SK-N-MC (cell line): ENCODE data around the gene PPIA.
"Not testable (repeated sequence)": the region's sequence is repeated elsewhere in the genome, so short reads cannot be mapped to it uniquely, and the experiment has no call there.

ENCODE experiments used
- DNase-seq: peaks from one replicate; pipeline ENCODE4 v3.0.0-alpha.2; 2011; ENCODE audit warnings: low read depth, low spot score
- H3K27ac ChIP-seq: fragments of 200-600 bp; sonication (generic); 2 replicates; pipeline ENCODE4 v1.5.1; 2016; ENCODE audit warnings: mixed run types
- H3K36me3 ChIP-seq: fragments of 200-600 bp; sonication (generic); 2 replicates; pipeline ENCODE4 v1.6.1; 2017; ENCODE audit warnings: antibody characterized with exemption, low read length, mixed read lengths; ENCODE audit not compliant: insufficient read depth
- H3K4me3 ChIP-seq: fragments of 200-600 bp; sonication (generic); 2 replicates; pipeline ENCODE4 v1.5.1; 2016
- H3K9ac ChIP-seq: fragments of 200-600 bp; sonication (generic); 2 replicates; pipeline ENCODE4 v1.8.0; 2017; ENCODE audit warnings: mixed run types, mixed read lengths; ENCODE audit not compliant: insufficient read length
- H3K9me3 ChIP-seq: fragments of 200-600 bp; sonication (generic); 2 replicates; pipeline ENCODE4 v1.6.1; 2017; ENCODE audit warnings: low read depth, mild to moderate bottlenecking, antibody characterized with exemption, low read length, moderate library complexity, mixed read lengths
- EZH2 ChIP-seq: fragments of 200-600 bp; sonication (generic); IDR thresholded peaks from one replicate; pipeline ENCODE4 v1.6.1; 2017; ENCODE audit warnings: antibody characterized with exemption
- FOXP2 ChIP-seq: optimal IDR thresholded peaks from 2 replicates; pipeline ENCODE3; 2011; ENCODE audit warnings: mild to moderate bottlenecking, moderate library complexity; ENCODE audit not compliant: insufficient read depth; ENCODE audit errors: extremely low read length, control extremely low read depth
- POLR2AphosphoS5 ChIP-seq: IDR thresholded peaks from 2 replicates; pipeline ENCODE4 v1.6.1; 2012; ENCODE audit warnings: mild to moderate bottlenecking, low read depth, low read length, borderline replicate concordance

PPIA gene

GRCh38 chr7:44819292-44819691 is 22.8 kb downstream of the PPIA start:
- TF ChIP-seq FOXP2 (no peak), POLR2AphosphoS5 (no peak), EZH2 (no peak)
- H3K9ac ChIP-seq = no peak overlapping the region
- no peak overlapping the region for H3K4me3 ChIP-seq
- no peak for DNase-seq
- no peak overlapping the region for H3K27ac ChIP-seq
- peaks cover 2% of the 10 kb centered on the region; the same call in 1 of the 2 replicates for H3K36me3 ChIP-seq
- H3K9me3 ChIP-seq = no peaks in the 10 kb centered on the region

GRCh38 chr7:44823255-44823781 is 26.8 kb downstream of the PPIA start:
- H3K4me3 ChIP-seq = no peak overlapping the region
- no peak for DNase-seq
- peaks cover 25% of the 10 kb centered on the region for H3K36me3 ChIP-seq
- TF ChIP-seq POLR2AphosphoS5 (no peak), EZH2 (no peak), FOXP2 (no peak)
- H3K27ac ChIP-seq = 0 out of 2 replicates have a peak overlapping the region, but pooled peaks have one; percentile 19
- no peaks in the 10 kb centered on the region for H3K9me3 ChIP-seq
- H3K9ac ChIP-seq = no peak overlapping the region

GRCh38 chr7:44824894-44825526 is 28.5 kb downstream of the PPIA start:
- no peak overlapping the region for H3K4me3 ChIP-seq
- no peaks in the 10 kb centered on the region for H3K9me3 ChIP-seq
- no peak overlapping the region for H3K9ac ChIP-seq
- no peak for DNase-seq
- H3K27ac ChIP-seq = no peak overlapping the region; the same call in 1 of the 2 replicates
- TF ChIP-seq EZH2 = no peak
- no peak for TF ChIP-seq FOXP2
- no peak for TF ChIP-seq POLR2AphosphoS5
- peaks cover 42% of the 10 kb centered on the region for H3K36me3 ChIP-seq

- Histone ChIP-seq H3K27ac (no peak overlapping the region), H3K4me3 (no peak overlapping the region), H3K9ac (no peak overlapping the region), H3K36me3 (peaks cover 64% of the 10 kb centered on the region), H3K9me3 (no peaks in the 10 kb centered on the region)
- TF ChIP-seq EZH2 (no peak), FOXP2 (no peak), POLR2AphosphoS5 (no peak)
- no peak for DNase-seq
Observed at GRCh38 chr7:44827567-44827966, 31.1 kb downstream of the PPIA start.

GRCh38 chr7:44838751-44839150 is 42.3 kb downstream of the PPIA start:
- TF ChIP-seq FOXP2 = no peak
- no peak for TF ChIP-seq EZH2
- TF ChIP-seq POLR2AphosphoS5 = no peak
- no peak overlapping the region for H3K27ac ChIP-seq
- H3K9me3 ChIP-seq = no peaks in the 10 kb centered on the region
- DNase-seq = no peak
- peaks cover 69% of the 10 kb centered on the region for H3K36me3 ChIP-seq
- H3K4me3 ChIP-seq = no peak overlapping the region
- H3K9ac ChIP-seq = no peak overlapping the region

GRCh38 chr7:44842675-44843074 is 46.2 kb downstream of the PPIA start:
- not testable (repeated sequence) for H3K9me3 ChIP-seq, H3K9ac ChIP-seq, H3K27ac ChIP-seq, H3K4me3 ChIP-seq, DNase-seq
- H3K36me3 ChIP-seq = peaks cover 51% of the 10 kb centered on the region

- H3K36me3 ChIP-seq = peaks cover 47% of the 10 kb centered on the region
- not testable (repeated sequence) for H3K27ac ChIP-seq, H3K9me3 ChIP-seq, DNase-seq, H3K9ac ChIP-seq, H3K4me3 ChIP-seq
Observed at GRCh38 chr7:44843440-44843839, 47.0 kb downstream of the PPIA start.

GRCh38 chr7:44845451-44845850 is 49.0 kb downstream of the PPIA start:
- no peak for TF ChIP-seq EZH2
- TF ChIP-seq FOXP2 = no peak
- no peak for TF ChIP-seq POLR2AphosphoS5
- DNase-seq = no peak
- H3K27ac ChIP-seq = peak overlapping the region; percentile 10; the same call in 1 of the 2 replicates
- no peaks in the 10 kb centered on the region for H3K9me3 ChIP-seq
- peak overlapping the region; percentile 67 for H3K9ac ChIP-seq
- peaks cover 34% of the 10 kb centered on the region for H3K36me3 ChIP-seq
- peak overlapping the region; percentile 100 for H3K4me3 ChIP-seq

- not testable (repeated sequence) for H3K27ac ChIP-seq, DNase-seq, H3K9me3 ChIP-seq
- H3K4me3 ChIP-seq = peak overlapping the region; percentile 100
- peaks cover 26% of the 10 kb centered on the region for H3K36me3 ChIP-seq
- H3K9ac ChIP-seq = peak overlapping the region; percentile 98
Observed at GRCh38 chr7:44846390-44846789, 49.9 kb downstream of the PPIA start.
